Neural cell (in vitro differentiated cells): ENCODE results near the gene FAM53A.

Experiments used
- CTCF ChIP-seq: fragments of 450-650 bp; IDR thresholded peaks from 2 replicates; pipeline ENCODE4 v1.5.1; 2014; ENCODE audit warnings: antibody characterized with exemption, mild to moderate bottlenecking, moderate library complexity; ENCODE audit not compliant: poor library complexity, severe bottlenecking
- EP300 ChIP-seq: fragments of 450-650 bp; conservative IDR thresholded peaks from 2 replicates; pipeline ENCODE4 v1.6.1; 2014; ENCODE audit warnings: antibody characterized with exemption, mild to moderate bottlenecking, moderate library complexity; ENCODE audit not compliant: poor library complexity, severe bottlenecking
- EZH2 ChIP-seq: fragments of 200-600, 300-800 bp; shearing (Covaris generic), sonication (generic); IDR thresholded peaks from 2 replicates; pipeline ENCODE4 v1.6.1; 2014; ENCODE audit warnings: antibody characterized with exemption, low read length, borderline replicate concordance, mild to moderate bottlenecking; ENCODE audit not compliant: insufficient read depth, poor library complexity, severe bottlenecking
- MXI1 ChIP-seq: fragments of 450-650 bp; conservative IDR thresholded peaks from 2 replicates; pipeline ENCODE4 v1.6.1; 2014; ENCODE audit warnings: antibody characterized with exemption, mild to moderate bottlenecking; ENCODE audit not compliant: poor library complexity, severe bottlenecking
- POLR2AphosphoS5 ChIP-seq: IDR thresholded peaks from 2 replicates; pipeline ENCODE4 v1.6.1; 2012
- RAD21 ChIP-seq: fragments of 450-650 bp; conservative IDR thresholded peaks from 2 replicates; pipeline ENCODE4 v1.6.1; 2014; ENCODE audit warnings: antibody characterized with exemption, mild to moderate bottlenecking, moderate library complexity
- TAF1 ChIP-seq: IDR thresholded peaks from 2 replicates; pipeline ENCODE4 v1.6.1; 2012; ENCODE audit warnings: low read depth
- TF ChIP-seq, protein P1 (sequence below): IDR thresholded peaks from 2 replicates; pipeline ENCODE4 v1.6.1; 2012; ENCODE audit warnings: borderline replicate concordance

DNA sequence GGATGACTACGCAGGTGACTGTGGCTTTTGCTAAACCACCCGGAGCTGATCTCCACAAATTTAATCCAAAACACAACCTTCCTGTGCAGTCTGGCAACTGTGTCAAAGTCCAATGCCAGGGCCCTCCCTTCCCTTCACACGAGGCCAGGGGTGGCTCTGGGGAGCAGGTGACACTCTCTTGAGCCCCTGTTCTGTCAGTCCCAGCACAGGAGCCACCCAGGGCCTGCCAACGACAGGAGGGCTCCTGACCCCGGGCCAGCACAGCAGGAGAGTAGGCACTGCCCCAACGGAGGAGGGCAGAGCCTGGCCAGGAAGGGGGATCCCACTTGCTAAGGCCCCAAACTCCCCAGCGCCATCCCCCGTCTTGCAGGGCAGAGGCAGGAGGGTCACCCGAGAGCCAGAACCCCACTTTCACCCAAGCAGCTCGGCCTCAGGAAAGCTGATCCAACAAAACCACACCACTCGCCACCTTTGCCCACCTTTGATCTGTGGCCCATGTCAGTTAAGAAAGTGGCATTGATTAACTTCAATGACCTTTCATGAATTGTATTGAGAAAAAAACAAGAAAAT, 44.7 kb downstream of the FAM53A start:
- TF ChIP-seq CTCF (no peak), EZH2 (no peak), RAD21 (no peak), TAF1 (no peak), EP300 (no peak), MXI1 (no peak), POLR2AphosphoS5 (no peak)
- TF ChIP-seq, protein P1, sequence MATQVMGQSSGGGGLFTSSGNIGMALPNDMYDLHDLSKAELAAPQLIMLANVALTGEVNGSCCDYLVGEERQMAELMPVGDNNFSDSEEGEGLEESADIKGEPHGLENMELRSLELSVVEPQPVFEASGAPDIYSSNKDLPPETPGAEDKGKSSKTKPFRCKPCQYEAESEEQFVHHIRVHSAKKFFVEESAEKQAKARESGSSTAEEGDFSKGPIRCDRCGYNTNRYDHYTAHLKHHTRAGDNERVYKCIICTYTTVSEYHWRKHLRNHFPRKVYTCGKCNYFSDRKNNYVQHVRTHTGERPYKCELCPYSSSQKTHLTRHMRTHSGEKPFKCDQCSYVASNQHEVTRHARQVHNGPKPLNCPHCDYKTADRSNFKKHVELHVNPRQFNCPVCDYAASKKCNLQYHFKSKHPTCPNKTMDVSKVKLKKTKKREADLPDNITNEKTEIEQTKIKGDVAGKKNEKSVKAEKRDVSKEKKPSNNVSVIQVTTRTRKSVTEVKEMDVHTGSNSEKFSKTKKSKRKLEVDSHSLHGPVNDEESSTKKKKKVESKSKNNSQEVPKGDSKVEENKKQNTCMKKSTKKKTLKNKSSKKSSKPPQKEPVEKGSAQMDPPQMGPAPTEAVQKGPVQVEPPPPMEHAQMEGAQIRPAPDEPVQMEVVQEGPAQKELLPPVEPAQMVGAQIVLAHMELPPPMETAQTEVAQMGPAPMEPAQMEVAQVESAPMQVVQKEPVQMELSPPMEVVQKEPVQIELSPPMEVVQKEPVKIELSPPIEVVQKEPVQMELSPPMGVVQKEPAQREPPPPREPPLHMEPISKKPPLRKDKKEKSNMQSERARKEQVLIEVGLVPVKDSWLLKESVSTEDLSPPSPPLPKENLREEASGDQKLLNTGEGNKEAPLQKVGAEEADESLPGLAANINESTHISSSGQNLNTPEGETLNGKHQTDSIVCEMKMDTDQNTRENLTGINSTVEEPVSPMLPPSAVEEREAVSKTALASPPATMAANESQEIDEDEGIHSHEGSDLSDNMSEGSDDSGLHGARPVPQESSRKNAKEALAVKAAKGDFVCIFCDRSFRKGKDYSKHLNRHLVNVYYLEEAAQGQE = no peak
